Stimulated activated CD8-positive, alpha-beta memory T cell treated with anti-CD3 and anti-CD28 coated beads, Interleukin-7, amount 100 ng/mL, for 1 hour (primary cell): ENCODE data around the gene TMCC3.
"Not testable (repeated sequence)": the region's sequence is repeated elsewhere in the genome, so short reads cannot be mapped to it uniquely, and the experiment has no call there.

Experiments used
- DNase-seq, 2 donors: peaks; one replicate each; pipeline ENCODE4 v3.0.0-alpha.2; 2020; ENCODE audit warnings: low read depth in 2 of 2

The TMCC3 gene

DNA sequence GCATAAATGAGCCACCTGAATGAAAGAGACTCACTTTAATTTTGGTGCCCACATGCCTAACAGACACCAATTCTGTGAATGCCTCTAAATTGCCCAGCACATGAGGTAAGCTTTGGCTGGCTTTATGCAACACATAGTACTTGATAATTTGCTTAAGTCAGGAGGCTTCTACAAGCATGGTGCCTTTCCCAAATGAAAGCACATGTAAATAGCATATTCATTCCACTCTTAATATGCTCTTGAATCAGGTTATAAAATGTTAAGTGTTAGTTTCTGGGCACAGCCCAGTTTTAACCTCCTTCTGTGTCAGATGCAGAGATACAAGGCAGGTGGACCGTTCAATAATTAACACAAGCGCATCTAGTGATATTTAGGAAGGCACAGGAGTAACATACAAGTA lies 15.6 kb downstream of the TMCC3 start:
- DNase-seq: no peak

DNA sequence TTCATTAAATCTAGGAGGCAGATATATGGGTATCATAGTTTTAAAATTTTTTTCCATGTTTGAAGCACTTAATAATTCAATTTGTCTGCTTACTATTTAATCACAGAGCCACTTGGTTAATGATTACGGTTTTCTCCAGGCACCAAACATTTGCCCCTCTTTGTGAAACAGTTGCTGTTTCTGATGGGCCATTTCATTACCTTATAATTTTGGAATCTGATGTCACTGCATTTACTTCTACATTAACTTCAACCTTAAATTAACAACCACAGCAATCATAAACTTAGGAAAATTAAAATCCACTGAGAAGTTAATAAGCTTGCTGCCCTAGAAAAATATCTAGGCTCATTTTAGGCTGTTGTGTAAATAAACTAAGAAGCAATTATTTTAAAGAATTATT lies 17.0 kb downstream of the TMCC3 start:
- DNase-seq: no peak

DNA sequence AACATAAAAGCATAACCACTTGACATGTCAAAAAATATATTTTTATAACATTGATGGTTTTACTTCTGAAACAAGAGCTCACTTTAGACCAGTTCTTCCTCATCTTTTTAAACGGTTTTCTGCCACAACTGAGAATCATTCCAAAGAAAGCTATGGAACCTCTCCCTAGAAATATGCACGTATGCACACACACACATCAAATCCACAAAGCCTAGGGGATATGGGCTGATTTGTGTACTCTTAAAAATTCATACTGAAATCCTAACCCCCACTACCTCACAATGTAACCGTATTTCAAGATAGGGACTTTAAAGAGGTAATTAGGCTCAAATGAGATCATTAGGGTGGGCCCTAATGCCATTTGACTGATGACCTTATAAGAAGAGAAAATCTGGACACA lies 19.3 kb downstream of the TMCC3 start:
- DNase-seq: no peak

- no peak for DNase-seq
Measured at GRCh38 chr12:94628819-94629472, 21.4 kb downstream of the TMCC3 start.

GRCh38 chr12:94628369-94628768 lies 22.0 kb downstream of the TMCC3 start:
- DNase-seq: no peak

- no peak for DNase-seq
Measured at GRCh38 chr12:94625531-94625930, 24.8 kb downstream of the TMCC3 start.

GRCh38 chr12:94623161-94623920 lies 27.0 kb downstream of the TMCC3 start:
- DNase-seq: no peak

DNA sequence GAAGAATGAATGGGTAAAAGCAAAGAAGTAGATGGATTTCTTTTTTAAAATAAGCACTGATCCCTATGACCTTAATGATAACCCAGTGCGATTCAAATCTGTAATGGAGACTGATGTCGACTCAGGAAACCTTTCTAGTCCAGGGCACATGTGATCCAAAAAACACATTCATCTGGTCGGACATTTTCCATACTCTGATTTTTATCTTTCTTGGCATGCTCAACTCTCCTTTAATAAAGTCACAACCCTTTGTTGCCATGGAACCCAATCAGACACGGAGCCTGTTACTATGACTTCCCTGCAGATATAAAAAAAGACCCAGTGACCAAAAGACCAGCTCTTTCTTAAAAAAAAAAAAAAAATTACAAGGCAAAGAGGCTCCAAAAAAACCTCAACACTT lies 27.9 kb downstream of the TMCC3 start:
- DNase-seq: no peak

GRCh38 chr12:94621662-94622359 lies 28.5 kb downstream of the TMCC3 start:
- DNase-seq: no peak

GRCh38 chr12:94620621-94621020 lies 29.7 kb downstream of the TMCC3 start:
- DNase-seq: no peak

GRCh38 chr12:94618995-94619695 lies 31.2 kb downstream of the TMCC3 start:
- no peak for DNase-seq

DNA sequence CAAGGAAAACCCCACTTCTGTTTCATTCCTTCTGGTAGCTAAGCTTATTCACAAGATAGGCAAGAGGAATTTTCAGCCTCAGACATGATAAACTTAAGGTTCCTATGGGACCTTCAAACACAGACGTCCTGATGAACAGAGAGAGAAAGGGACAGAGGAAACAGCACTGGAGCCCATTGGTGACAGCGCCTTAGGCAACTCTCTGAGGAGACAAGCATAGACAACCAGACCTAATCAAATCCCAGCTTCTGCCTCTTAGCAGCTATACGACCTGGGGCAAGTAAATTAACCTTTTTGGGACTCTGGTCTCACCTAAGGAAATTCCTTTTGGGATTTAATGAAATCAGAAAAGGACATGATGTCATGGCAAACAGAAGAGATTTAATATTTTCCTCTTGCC lies 33.3 kb downstream of the TMCC3 start:
- DNase-seq: no peak

GRCh38 chr12:94616203-94616729 lies 34.1 kb downstream of the TMCC3 start:
- DNase-seq: no peak

DNA sequence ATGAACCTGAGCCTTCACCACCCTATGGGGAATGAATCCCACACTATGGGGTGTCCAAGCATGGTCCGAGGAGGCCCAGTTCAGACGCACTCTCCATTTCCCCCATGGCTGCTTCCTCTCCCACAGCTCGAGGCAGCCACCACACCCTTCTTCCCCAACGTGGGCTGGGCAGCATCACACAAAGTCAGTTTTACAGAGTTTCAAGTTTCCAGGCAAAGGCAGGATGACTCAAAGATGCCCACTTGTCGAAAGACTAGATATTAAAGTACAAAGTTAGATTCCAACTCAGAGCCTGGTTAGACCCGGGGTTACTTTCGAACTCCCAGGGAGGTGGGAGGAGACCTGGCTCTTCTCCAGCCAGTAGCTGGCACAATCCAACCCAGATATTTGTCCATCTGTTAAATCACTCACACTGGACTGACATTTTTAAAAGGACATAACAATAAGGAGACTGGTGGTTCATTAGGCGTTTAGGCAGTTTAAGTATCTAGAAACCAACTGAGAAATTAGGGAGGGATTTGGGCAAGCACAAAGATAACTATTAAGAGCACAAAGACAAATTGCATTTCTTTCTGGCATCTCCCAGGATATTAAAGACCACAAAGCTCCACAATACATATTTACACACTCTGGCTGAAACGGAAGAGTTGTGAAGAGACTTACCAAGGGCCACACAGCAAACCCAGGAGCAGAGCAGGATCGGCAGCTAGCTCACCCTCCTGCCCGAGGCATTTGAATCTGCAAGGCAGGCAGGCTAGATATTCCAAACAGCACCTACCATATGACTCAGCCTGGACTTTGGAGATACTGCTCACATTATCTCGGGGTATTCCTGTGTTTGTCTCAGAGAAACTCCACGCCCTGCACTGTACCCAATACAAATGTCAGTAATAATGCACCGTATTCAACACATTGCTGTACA lies 34.8 kb downstream of the TMCC3 start:
- no peak for DNase-seq

- DNase-seq: no peak
Measured at GRCh38 chr12:94614288-94614721, 36.1 kb downstream of the TMCC3 start.

- DNase-seq: no peak
Measured at GRCh38 chr12:94609917-94610443, 40.4 kb downstream of the TMCC3 start.

GRCh38 chr12:94606810-94607209 lies 43.5 kb downstream of the TMCC3 start:
- not testable (repeated sequence) for DNase-seq

- no peak for DNase-seq
Measured at GRCh38 chr12:94604366-94604698, 46.0 kb downstream of the TMCC3 start.

GRCh38 chr12:94603434-94604365 lies 46.7 kb downstream of the TMCC3 start:
- peak; percentile 16 to 29 for DNase-seq

GRCh38 chr12:94602024-94602423 lies 48.3 kb downstream of the TMCC3 start:
- DNase-seq: no peak
